Measurements from ENCODE around the gene CEACAM16. TPM values are rescaled to one million over a fixed set of nuclear protein-coding genes. Genes with fewer than 3 reads are reported as not detected.

CEACAM16 gene
- total RNA-seq, 1 donor from 2014 or later, result not detected

DNA sequence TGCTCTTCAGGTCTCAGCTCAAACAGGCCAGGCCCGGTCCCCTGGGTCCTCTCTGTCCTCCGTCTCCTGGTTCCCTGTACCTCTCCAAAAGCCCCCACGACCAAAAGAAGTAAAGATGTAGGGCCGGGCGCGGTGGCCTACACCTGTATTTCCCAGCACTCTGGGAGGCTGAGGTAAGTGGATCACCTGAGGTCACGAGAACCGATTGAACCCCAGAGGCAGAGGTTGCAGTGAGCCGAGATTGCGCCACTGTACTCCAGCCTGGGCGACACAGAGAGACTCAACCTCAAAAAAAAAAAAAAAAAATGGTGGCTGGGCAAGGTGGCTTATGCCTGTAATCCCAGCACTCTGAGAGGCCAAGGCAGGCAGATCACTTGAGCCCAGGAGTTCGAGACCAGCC lies 27.5 kb downstream of the CEACAM16 start:
- no peak for ATAC-seq

DNA sequence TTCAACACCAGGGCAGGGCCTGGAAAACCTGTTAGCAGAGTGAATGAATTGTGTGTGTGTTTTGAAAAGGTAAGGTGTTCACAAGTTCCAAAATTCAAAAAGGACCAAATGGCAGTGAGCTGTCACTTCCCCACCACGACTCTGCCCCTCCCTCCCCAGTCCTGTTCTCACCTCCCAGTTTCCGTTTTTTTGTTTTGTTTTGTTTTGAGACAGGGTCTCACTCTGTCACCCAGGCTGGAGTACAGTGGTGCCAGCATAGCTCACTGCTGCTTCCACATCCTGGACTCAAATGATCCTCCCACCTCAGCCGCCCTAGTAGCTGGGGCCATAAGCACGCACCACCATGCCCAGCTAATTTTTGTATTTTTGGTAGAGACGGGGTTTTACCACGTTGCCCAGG lies 29.2 kb downstream of the CEACAM16 start:
- ATAC-seq, result no peak

DNA sequence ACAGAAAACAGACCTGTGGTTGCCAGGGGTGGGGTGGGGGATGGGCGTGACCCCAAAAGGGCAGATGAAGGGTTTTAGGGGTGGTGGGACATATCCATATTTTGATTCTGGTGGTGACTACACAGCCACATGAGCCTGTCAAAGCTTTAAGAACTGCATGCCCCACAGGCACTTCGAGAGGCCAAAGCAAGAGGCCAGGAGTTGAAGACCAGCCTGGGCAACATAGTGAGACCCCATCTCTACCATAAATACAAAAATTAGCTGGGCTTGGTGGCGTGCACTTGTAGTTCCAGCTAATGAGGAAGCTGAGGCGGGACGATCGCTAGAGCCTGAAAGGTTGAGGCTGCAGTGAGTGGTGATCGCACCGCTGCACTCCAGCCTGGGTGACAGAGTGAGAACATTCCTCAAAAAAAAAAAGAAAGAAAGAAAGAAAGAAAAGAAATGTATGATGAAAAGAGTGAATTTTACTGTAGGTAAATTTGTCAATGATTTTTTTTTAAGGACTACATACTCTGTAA lies 30.6 kb downstream of the CEACAM16 start:
- no peak for ATAC-seq

DNA sequence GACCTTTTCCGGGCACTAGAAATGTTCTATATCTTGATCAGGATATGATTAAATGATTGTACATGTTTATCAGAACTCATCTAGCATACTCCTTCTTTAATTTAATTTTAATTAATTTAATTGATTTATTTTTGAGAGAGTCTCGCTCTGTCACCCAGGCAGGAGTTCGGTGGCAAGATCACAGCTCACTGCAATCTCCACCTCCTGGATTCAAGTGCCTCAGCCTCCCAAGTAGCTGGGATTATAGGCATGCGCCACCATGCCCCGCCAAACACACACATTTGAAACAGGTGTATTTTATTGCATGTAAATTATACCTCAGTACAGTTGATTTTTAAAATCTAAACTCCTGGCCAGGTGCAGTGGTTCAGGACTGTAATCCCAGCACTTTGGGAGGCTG lies 32.1 kb downstream of the CEACAM16 start:
- ATAC-seq, result no peak

DNA sequence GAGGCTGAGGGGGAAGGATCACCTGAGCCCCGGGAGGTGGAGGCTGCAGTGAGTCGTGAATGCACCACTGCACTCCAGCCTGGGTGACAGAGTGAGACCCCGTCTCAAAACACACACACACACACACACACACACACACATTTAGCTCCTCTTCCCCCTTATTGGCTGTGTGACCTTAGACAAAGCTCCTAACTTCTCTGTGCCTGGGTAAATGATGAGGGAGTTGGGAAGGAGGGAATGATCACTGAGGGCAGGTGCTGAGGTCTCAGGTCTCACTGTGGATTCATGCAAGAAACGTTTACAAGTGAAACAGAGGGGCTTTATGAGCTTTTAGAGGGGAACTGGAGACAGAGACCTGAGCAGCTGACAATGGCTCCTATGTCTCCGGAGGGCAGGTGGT lies 32.7 kb downstream of the CEACAM16 start:
- no peak for ATAC-seq

DNA sequence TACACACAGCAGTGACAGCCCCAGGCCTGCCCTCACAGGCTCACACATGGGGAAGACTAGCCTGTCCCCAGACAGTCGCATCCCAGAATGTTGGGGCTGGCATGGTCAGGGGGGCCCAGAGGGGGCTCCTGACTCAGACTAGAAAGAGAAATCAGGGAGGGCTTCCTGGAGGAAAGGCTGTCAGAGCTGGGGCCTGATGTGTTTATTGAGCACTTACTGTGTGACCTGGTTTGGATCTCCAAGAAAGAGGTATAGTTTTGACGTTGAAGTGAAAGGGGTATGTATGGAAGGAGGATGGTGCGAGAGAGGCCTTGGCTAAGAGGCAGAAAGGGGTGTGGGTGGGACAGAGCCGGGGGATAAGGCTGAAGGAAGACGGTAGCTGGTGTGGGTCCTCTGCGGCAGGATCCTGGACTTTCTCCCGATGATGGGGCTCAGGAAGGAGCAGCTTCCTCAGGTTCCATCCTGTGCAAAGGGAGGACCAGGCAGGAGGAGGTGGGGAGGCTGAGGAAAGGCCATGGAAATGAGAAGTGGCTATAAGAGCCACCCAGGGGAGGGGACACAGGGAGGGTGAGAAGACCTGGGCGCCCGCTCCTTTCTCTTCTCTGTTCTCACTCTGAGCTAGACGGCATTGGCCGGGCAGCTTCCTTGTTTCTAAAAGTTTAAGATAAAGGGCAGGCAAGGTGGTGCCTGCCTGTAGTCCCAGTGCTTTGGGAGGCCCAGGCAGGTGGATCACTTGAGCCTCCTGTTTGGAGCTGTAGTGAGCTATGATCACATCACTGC lies 33.5 kb downstream of the CEACAM16 start:
- peak; percentile 9 for ATAC-seq

DNA sequence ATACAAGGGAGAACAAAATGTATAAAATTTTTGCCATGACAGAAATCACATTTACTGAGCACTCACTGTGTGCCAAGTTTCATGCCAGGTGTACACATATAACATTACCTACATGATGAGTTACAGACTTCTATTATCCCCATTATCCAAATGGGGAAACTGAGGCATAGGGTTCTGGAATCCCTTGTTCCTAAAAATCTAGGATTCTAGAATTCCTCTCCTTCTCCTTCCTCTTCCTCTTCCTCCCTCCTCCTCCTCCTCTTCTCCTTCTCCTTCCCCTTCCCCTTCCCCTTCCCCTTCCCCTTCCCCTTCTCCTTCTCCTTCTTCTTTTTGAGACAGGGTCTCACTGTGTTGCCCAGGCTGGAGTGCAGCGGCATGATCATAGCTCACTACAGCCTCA lies 35.4 kb downstream of the CEACAM16 start:
- ATAC-seq, result no peak

DNA sequence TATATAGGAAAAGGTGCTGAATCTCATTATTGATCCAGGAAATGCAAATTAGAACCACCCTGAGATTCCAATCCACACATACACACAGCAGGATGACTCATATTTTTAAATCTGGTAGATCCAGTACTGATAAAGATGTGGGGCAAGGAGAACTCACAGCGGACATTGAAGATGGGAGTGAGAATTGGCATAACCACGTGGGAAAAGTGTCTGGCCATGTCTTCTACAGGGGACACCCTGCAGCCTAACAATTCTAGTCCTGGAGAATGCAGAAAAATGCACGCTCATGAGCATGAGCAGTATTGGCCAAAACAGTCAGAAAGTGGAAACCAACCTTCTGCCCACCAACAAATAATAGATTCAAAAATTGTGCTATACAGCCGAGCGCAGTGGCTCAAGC lies 36.1 kb downstream of the CEACAM16 start:
- peak; percentile 62 for ATAC-seq

DNA sequence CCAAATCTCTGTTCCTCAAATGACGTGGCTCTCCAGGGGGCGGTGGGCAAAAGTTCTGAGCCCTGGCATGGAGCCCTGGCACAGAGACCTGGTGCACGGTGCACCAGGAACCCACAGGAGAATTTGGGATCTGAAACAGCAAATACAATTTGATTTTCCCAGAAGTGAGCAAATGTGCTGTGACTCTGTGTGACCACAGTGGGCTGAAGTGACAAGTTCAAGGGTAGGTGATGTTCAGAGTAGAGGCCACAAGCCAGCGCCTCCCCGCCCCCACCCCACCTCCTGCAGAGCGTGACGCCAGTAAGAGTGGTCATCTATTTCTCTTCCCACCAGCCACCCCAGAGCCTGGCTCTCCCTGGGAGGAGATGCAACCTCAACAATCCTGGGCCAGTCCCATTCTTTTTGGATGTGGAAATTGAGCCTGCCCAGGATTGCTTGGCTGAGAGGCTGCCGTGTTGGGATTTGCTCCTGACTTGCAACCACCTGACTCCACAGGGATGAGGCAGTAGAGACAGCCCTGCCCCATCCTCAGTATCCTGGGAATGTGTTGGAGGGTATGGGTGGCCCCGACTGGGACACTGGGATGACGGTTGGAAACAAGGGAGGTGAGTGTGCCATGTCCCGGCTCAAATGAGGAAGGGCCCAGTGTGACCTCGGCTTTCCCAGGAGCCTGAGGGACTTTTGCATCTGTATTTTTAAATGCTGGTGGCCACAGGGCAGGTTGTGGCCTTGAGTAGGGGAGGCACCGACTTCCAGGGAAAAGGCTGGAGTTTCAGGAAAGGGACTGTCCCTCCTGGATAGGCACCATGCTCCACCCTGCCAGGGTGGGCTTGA lies 38.5 kb downstream of the CEACAM16 start:
- no peak for ATAC-seq

DNA sequence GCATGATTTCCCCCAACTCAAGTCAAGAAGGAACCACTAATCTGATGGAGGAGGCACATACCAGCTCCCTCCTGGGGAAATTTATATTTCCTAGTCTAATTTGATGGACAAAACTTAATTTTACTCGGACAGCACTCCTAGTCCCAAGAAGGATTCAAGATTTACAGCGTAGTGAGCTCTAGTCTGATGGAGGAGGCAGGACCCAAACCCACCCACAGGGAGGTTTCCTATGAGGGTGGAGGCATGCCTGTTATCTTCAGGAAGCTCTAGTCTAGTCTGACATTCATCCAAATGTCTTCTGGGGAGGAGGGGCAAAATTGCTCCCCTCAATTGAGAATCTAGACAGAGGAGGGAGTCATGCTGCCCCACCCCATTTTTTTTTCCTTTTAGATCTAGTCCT lies 39.2 kb downstream of the CEACAM16 start:
- ATAC-seq, result no peak

DNA sequence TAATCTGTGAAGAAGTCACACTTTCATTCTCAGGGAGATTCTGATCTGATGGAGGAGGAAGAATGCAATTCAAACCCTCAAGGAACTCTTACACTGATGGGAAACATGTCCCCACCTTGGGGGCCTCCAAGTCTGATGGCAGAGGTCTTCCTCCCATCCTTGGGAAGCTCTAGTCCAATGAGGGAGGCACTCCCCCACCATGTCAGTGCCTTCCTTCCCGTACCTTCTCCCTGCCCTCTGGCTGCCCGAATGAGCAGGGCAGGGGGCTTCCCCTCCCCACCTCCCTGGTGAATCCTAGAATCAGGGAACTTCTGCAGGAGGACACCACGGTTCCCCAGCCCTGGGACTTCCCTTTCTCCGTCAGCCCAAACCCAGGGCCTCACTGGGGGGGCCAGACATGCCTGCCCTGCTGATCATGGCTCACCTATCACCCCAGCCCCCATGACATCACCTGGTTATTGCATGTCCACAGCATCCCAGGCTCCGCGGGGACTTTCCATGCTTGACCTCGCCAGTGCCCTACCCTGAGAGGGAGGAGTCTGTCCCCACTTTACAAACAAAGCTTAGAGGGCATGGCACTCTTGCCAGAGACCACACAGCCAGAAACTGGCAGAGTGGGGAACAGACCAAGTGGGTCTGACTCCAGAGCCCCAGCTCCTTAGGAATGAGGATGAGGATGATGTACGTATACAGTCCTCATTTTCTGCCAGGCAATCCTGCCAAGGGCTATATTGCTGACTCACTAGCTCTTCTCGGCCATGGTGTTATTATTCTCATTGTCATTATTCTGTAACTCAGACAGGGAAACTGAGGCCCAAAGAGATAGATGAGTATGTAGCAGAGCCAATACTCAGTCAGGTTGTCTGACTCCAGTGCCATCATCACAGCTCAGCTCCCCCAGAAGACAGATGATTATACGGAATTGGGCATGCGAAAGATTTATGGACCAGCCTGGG lies 39.9 kb downstream of the CEACAM16 start:
- no peak for ATAC-seq

DNA sequence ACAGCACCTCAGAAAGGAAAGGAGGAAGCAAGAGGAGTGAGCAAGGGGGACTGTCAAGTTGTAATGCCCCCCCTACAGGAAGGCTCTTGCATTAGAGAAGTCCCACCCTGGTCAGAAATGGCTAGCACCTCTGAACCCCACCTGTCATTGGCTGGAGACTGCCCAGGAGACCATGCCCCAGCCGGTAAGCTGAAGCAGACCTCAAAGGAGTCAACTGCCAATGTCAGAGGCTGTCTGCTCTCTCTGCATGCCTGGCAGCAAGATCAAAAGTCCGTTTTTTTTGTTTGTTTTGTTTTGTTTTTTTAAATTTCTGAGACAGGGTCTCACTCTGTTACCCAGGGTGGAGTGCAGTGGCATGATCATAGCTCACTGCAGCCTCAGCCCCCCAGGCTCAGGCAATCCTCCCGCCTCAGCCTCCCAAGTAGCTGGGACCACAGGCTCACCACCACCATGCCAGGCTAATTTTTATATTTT lies 41.4 kb downstream of the CEACAM16 start:
- no peak for ATAC-seq

DNA sequence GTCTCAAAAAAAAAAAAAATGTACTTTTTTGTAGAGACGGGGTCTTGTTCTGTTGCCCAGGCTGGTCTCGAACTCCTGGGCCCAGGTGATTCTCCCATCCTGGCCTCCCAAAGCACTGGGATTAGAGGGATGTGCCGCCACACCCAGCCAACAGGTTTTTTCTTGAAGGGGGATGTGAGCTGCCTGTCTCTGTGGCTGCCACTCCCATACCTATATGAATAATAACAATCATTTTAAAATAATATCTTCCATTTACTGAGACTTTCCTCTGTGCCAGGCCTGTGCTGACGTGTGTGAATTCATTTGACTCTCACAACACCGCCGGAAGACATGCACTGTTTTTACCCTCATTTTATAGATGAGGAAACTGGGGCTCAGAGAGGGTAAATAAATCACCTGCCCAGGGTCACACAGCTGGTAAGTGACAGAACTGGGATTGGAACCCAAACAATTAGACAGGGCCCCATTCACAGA lies 42.3 kb downstream of the CEACAM16 start:
- peak; percentile 73 for ATAC-seq

DNA sequence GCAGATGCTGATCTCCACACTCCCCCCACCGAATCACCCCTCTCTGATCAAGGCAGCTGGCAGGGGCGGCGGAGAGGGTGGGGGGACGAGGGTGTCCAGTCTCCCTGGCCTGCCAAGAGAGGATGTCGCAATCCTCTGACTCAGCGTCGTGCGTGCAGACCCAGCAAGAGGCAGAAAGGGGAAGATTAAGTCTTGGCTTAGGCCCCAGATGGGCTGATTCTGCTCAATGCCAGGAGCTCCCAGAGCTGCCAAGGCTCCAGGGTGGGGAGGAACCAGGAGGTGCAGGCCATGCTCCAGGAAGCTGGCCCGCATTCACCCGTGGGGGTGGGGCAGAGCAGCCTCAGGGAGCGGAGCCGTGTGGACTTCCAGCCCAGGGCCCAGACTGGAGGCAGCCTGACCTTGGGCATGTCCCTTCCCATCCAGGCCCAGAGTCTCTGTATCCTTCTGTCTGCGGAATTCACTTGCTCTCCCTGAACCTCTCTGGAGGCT lies 42.9 kb downstream of the CEACAM16 start:
- peak; percentile 92 for ATAC-seq

DNA sequence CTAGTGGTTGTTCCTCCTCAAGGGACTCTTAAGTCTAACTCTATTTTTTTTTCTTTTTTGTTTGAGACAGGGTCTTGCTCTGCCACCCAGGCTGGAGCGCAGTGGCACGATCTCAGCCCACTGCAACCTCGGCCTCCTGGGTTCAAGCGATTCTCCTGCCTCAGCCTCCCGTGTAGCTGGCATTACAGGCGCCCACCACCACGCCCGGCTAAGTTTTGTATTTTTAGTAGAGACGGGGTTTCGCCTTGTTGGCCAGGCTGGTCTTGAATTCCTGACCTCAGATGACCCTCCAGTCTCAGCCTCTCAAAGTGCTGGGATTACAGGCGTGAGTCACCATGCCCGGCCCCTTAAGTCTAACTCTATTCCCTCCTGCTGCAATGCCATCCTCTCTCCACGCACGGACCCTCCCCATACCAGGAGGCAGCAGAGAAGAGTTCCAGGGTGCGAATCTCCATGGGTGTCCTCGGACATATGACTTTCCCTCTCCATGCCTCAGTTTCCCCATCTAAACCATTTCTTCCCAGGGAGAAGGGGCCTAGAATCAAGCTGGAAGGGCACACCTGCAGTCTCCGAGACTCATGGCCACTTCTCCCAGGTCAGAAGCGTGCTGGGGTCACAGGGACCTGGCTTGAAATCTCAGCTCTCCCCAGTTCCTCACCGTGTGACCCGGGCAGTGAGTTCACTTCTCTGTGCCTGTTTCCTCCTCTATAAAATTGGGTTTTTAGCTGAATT lies 43.5 kb downstream of the CEACAM16 start:
- ATAC-seq, result no peak

DNA sequence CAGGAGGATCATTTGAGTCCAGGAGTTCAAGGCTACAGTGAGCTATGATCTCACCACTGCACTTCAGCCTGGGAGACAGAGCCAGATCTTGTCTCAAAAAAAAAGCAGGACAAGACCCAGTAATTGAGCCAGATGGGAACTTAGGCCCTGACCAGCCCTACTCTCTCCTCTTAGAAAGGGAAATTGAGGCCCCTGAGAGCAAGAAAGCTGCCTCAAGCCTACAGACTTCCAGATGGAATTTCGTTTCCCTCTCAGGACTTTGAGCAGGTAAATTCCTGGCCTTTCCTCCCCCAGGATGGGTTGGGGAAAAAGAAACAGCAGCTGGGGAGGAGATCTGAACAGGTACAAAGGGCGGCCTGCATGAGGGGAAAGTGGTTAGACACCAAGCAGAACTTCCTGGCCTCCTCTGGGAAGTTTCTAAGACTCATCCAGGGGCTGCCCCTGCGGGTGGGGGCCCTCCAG lies 46.0 kb downstream of the CEACAM16 start:
- no peak for ATAC-seq

DNA sequence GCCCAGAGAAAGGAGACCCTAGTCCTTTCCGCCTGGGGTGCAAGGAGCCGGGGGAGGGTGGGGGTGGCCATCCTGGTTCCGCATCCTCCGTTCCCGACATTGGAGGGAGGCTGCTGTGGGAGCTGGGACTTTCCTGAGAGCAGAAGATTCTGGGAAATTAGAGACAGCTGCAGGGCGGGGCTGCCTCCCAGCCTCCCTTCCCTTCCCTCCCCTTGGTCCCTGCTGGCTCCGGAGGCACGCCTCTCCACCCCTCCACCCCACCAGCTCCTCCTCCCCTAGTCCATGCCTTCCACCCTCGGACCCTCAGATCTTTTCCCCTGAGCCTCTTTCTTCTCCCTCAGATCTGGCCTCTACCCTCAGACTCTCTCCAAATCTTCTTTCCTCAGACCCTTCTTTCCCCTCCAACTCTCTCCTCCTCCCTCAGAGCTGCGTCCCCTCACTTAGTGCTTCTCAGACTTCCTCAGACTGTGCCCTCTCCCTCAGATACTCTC lies 46.4 kb downstream of the CEACAM16 start:
- no peak for ATAC-seq

DNA sequence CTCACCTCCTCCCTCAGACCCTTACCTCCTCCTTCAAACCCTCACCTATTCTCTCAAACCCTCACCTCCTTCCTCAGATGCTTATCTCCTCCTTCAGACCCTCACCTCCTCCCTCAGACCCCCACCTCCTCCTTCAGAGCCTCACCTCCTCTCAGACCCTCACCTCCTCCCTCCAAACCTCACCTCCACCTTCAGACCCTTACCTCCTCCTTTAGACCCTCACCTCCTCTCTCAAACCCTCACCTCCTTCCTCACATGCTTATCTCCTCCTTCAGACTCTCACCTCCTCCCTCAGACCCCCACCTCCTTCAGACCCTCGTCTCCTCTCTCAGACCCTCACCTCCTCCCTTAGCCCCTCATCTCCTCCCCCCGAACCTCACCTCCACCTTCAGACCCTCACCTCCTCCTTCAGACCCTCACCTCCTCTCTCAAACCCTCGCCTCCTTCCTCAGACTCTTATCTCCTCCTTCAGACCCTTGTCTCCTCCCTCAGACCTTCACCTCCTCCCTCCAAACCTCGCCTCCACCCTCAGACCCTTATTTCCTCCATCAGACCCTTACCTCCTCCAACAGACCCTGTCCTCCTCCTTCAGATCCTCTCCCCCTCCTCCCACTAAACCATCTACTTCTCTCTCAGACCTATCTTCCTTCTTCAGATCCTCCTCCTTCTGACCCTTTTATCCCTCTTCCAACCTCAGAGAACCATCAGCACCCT lies 47.1 kb downstream of the CEACAM16 start:
- no peak for ATAC-seq

DNA sequence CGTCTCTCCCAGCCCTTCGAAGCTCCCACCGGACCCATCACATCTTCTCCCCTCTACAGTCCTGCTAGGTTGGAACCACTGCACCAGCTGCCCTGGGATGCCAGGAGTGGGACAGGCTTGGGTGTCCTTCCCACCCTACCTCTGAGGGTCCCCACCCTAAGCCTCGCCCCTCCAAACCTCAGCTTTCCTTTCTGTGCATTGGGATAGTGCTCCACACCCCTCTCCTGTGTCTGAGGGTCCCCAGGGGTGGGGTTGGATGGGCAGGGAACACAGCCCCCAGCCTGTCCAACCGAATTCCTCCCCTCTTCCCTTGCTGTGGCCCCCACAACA lies 47.6 kb downstream of the CEACAM16 start:
- no peak for ATAC-seq

DNA sequence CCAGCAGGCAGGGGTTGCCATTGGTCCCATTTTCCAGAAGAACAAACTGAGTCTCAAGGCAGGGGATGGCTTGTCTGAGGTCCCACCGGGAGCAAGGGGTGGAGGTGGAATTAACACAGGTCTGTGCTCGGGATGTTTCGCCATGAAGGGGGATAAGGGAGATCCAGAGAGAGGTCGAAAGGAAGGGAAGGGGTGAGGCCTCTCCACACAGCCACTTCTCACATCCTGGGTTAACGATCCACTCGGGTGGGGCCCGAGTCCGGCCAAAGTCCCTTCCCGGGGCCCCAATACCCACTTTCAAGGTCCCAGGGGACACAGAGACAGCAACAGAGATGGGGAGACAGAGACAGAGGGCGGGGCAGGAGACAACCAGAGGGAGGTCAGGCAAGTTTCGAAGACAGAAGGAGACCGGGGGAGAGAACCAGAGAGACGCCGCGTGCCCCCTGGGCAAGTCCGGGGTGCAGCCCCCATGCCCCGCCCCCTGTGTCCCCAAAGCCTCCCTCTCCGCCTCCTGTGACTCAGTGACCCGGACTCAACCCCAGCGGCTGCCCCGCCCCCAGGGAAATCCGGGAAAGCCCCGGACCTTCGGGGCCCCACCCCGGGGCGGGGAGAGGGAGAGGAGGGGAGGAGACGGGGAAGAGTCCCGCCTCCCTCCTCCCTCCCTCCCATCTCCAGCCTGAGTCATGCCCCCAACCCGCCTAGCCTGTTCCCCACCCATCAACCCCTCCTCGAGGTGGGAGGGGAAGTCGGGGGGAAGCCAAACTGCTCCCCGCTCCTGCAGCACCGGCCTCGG lies 48.2 kb downstream of the CEACAM16 start:
- peak; percentile 93 for ATAC-seq

All from esophagus mucosa (tissue), 1 donor.